Endodermal cell (in vitro differentiated cells): ENCODE results near the gene BORCS6. TPM values are rescaled to one million over a fixed set of nuclear protein-coding genes. Genes with fewer than 3 reads are reported as not detected.
A peak's percentile ranks its signal among the peaks of the same experiment; 100 is the strongest.

Source experiments
- DNase-seq: peaks from one replicate; pipeline ENCODE4 v3.0.0-alpha.2; 2017
- H3K27ac ChIP-seq: 2 replicates; pipeline ENCODE4 v1.5.1; 2013; ENCODE audit warnings: mild to moderate bottlenecking, low read depth, low read length, moderate library complexity
- H3K27me3 ChIP-seq: 2 replicates; pipeline ENCODE4 v1.6.1; 2013; ENCODE audit warnings: mild to moderate bottlenecking, low read length, moderate library complexity; ENCODE audit not compliant: insufficient read depth, control insufficient read depth, poor library complexity, severe bottlenecking
- H3K36me3 ChIP-seq: 2 replicates; pipeline ENCODE4 v1.7.0; 2013; ENCODE audit warnings: mild to moderate bottlenecking, low read length, moderate library complexity; ENCODE audit not compliant: control insufficient read depth, insufficient read depth
- H3K4me1 ChIP-seq: one replicate; pipeline ENCODE4 v1.7.0; 2013; ENCODE audit warnings: low read length; ENCODE audit not compliant: control insufficient read depth, insufficient read depth
- H3K4me3 ChIP-seq: 2 replicates; pipeline ENCODE4 v1.5.1; 2013; ENCODE audit warnings: mild to moderate bottlenecking, low read length, moderate library complexity
- H3K9ac ChIP-seq: 2 replicates; pipeline ENCODE4 v1.6.1; 2013; ENCODE audit warnings: mild to moderate bottlenecking, low read length, moderate library complexity; ENCODE audit not compliant: poor library complexity, severe bottlenecking; ENCODE audit errors: extremely low read depth
- H3K9me3 ChIP-seq: 2 replicates; pipeline ENCODE4 v1.6.1; 2013; ENCODE audit warnings: mild to moderate bottlenecking, low read length, moderate library complexity; ENCODE audit not compliant: control insufficient read depth
- H3K27ac Mint-ChIP-seq: 2 replicates; pipeline ENCODE4 v1.8.0; 2020; ENCODE audit warnings: mixed read lengths
- H3K27me3 Mint-ChIP-seq: 2 replicates; pipeline ENCODE4 v1.8.0; 2021; ENCODE audit warnings: mild to moderate bottlenecking, mixed read lengths; ENCODE audit not compliant: insufficient read depth
- H3K36me3 Mint-ChIP-seq: 2 replicates; pipeline ENCODE4 v1.8.0; 2020; ENCODE audit warnings: low read depth, mixed read lengths
- H3K4me1 Mint-ChIP-seq: 2 replicates; pipeline ENCODE4 v1.8.0; 2020; ENCODE audit warnings: mixed read lengths
- H3K4me3 Mint-ChIP-seq: 2 replicates; pipeline ENCODE4 v1.8.0; 2020; ENCODE audit warnings: mild to moderate bottlenecking, moderate library complexity, mixed read lengths
- H3K9me3 Mint-ChIP-seq: 2 replicates; pipeline ENCODE4 v1.8.0; 2020; ENCODE audit warnings: mild to moderate bottlenecking, mixed read lengths
- CTCF ChIP-seq: fragments of 200-600 bp; sonication (generic); conservative IDR thresholded peaks from 2 replicates; pipeline ENCODE4 v1.5.0; 2021; ENCODE audit warnings: antibody characterized with exemption, mild to moderate bottlenecking
- WGBS, 2 experiments: methylation state at CpG; one replicate each; pipeline versions ENCODE4 v1.1.5 to v1.1.7; 2013; ENCODE audit warnings: missing lambda C conversion rate in 2 of 2, mixed read lengths in 1 of 2; ENCODE audit not compliant: insufficient coverage in 1 of 2, insufficient read length in 1 of 2; 5-methylcytosine and 5-hydroxymethylcytosine counted together
- total RNA-seq, 2 donors: library from RNA; stranded (reverse); fragmentation: NEBNext Ultra II Directional in 1 of 2; extraction: Animal tissue kit (Norgen Biotek cat#: 25700) in 1 of 2; gene quantifications; 2 replicates in 1 of 2; 3 replicates in 1 of 2; pipeline ENCODE4 v1.2.1, GENCODE V29; 2021

Gene BORCS6
- total RNA-seq, 2 donors from 2014 or later, result 4.1 to 5.5 TPM

DNA sequence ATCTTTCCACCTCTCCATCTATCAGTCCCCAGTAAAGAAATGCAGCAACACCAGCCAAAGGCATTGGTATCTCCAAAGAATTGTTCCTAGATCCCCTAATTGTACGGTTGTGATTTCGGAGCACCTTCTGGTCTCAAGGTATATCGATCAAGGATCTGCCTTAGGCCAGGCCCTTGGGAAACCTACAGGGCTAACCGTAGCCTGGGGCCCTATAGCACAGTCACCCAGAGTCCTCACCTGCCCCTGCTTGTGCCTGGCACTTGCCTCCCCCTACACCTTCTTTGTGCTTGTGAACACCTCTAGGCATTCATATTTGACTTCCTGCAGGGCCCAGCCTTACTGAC is 37.2 kb upstream of the BORCS6 start:
- H3K36me3 Mint-ChIP-seq, result peaks cover 40% of the 10 kb centered on the region
- peak overlapping the region; percentile 63 for H3K4me3 Mint-ChIP-seq
- TF ChIP-seq CTCF, result no peak
- H3K4me1 Mint-ChIP-seq, result peaks cover 3% of the 10 kb centered on the region
- H3K9me3 Mint-ChIP-seq, result no peaks in the 10 kb centered on the region
- peak overlapping the region; percentile 92 for H3K27ac Mint-ChIP-seq
- peak overlapping the region; percentile 49 for H3K9ac ChIP-seq
- no peaks in the 10 kb centered on the region for H3K4me1 ChIP-seq
- 91 to 100% methylated on average over 2 to 4 of the region's 4 CpGs for WGBS, 2 experiments
- no peaks in the 10 kb centered on the region for H3K27me3 Mint-ChIP-seq
- no peaks in the 10 kb centered on the region for H3K9me3 ChIP-seq
- no peak overlapping the region for H3K27ac ChIP-seq
- DNase-seq, result peak; percentile 69
- H3K36me3 ChIP-seq, result peaks cover 52% of the 10 kb centered on the region
- peak overlapping the region; percentile 79 for H3K4me3 ChIP-seq
- no peaks in the 10 kb centered on the region for H3K27me3 ChIP-seq

- no peaks in the 10 kb centered on the region for H3K27me3 ChIP-seq
- peak overlapping the region; percentile 79 for H3K4me3 ChIP-seq
- H3K4me1 ChIP-seq, result no peaks in the 10 kb centered on the region
- Mint-ChIP-seq H3K27ac (peak overlapping the region; percentile 92), H3K27me3 (no peaks in the 10 kb centered on the region), H3K4me1 (peaks cover 3% of the 10 kb centered on the region), H3K36me3 (peaks cover 36% of the 10 kb centered on the region), H3K4me3 (peak overlapping the region; percentile 63), H3K9me3 (no peaks in the 10 kb centered on the region)
- H3K36me3 ChIP-seq, result peaks cover 47% of the 10 kb centered on the region
- H3K9me3 ChIP-seq, result no peaks in the 10 kb centered on the region
- peak overlapping the region; percentile 49 for H3K9ac ChIP-seq
- WGBS, 2 experiments, result 6 to 7% methylated on average over 22 to 31 of the region's 32 CpGs
- peak overlapping the region; percentile 65 for H3K27ac ChIP-seq
- no peak for TF ChIP-seq CTCF
- DNase-seq, result peak; percentile 97
These were observed 36.7 kb upstream of the BORCS6 start for GRCh38 chr17:8226536-8227237.

DNA sequence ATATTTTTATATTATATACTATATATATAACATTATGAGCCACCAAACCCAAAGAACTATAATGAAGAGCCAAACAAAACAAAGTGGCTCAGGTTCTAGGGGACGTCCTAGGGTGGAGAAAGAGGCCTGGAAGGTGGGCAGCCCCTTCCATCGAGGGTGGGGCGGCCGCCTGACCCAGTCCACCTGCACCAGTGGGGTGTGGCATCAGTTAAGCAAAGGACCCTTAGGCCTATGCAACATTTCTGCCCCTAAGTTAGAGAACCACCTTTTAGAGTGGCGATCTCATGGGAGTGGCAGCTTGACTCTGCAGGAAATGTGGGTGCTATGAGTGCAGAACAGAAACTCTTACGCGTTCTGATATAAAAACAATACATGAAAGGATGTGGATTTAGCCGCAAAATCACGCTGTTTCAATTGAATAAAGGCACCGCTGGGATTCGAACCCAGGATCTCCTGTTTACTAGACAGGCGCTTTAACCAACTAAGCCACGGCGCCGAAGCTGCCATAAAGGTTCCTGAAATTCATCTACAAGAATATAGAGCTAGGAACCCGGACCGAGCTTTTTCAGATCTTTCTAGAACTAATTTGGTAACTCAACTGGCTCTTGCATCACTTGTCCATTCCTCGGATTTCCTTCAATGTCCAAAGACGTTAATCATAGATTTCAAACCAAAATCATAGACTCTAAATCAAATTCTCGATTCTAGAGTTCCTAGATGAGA is 36.0 kb upstream of the BORCS6 start:
- peak overlapping the region; percentile 79 for H3K4me3 ChIP-seq
- 39 to 44% methylated on average over 17 to 20 of the region's 20 CpGs for WGBS, 2 experiments
- TF ChIP-seq CTCF, result no peak
- peaks cover 29% of the 10 kb centered on the region for H3K36me3 Mint-ChIP-seq
- H3K9me3 ChIP-seq, result no peaks in the 10 kb centered on the region
- no peaks in the 10 kb centered on the region for H3K27me3 Mint-ChIP-seq
- H3K27ac ChIP-seq, result peak overlapping the region; percentile 65
- peaks cover 40% of the 10 kb centered on the region for H3K36me3 ChIP-seq
- H3K4me1 Mint-ChIP-seq, result peaks cover 3% of the 10 kb centered on the region
- H3K9me3 Mint-ChIP-seq, result no peaks in the 10 kb centered on the region
- H3K27ac Mint-ChIP-seq, result peak overlapping the region; percentile 92
- peak overlapping the region; percentile 49 for H3K9ac ChIP-seq
- H3K4me3 Mint-ChIP-seq, result peak overlapping the region; percentile 63
- H3K4me1 ChIP-seq, result no peaks in the 10 kb centered on the region
- H3K27me3 ChIP-seq, result no peaks in the 10 kb centered on the region
- peak; percentile 94 for DNase-seq
